H1 (cell line): ENCODE data around the gene KLHL10. TPM values are rescaled to one million over a fixed set of nuclear protein-coding genes. Genes with fewer than 3 reads are reported as not detected.

Source experiments
- CEBPB ChIP-seq: IDR thresholded peaks from 2 replicates; pipeline ENCODE4 v1.6.1; 2012; ENCODE audit warnings: low read depth, low read length
- CTBP2 ChIP-seq: IDR thresholded peaks from 2 replicates; pipeline ENCODE4 v1.7.0; 2011; ENCODE audit warnings: borderline replicate concordance, mild to moderate bottlenecking, moderate library complexity, mixed read lengths, low read length; ENCODE audit not compliant: insufficient read depth, insufficient read length
- GABPA ChIP-seq: IDR thresholded peaks from 2 replicates; pipeline ENCODE4 v1.6.1; 2011; ENCODE audit warnings: mild to moderate bottlenecking, low read length, moderate library complexity, borderline replicate concordance; ENCODE audit not compliant: insufficient read depth
- KDM5A ChIP-seq: fragments of 200-600 bp; IDR thresholded peaks from 2 replicates; pipeline ENCODE4 v1.7.1; 2012; ENCODE audit warnings: mild to moderate bottlenecking, low read length, inconsistent platforms, mixed read lengths
- POLR2AphosphoS5 ChIP-seq: IDR thresholded peaks from 2 replicates; pipeline ENCODE4 v1.6.1; 2011; ENCODE audit warnings: low read depth, low read length
- RAD21 ChIP-seq, 2 experiments: IDR thresholded peaks in 1 of 2; conservative IDR thresholded peaks in 1 of 2; 2 replicates each; pipeline ENCODE4 v1.6.1; 2011; ENCODE audit warnings: low read depth in 2 of 2, low read length in 2 of 2, improper control_type of control experiment in 1 of 2, inconsistent platforms in 1 of 2, mild to moderate bottlenecking in 1 of 2, moderate library complexity in 1 of 2
- SP4 ChIP-seq: IDR thresholded peaks from 2 replicates; pipeline ENCODE4 v1.6.1; 2012; ENCODE audit warnings: low read length, inconsistent platforms
- polyA plus RNA-seq, 7 experiments: library from polyadenylated mRNA; depleted of rRNA in 3 of 7; stranded (reverse) in 5 of 7; unstranded in 2 of 7; fragments of >200 nt in 5 of 7; fragments of 200-250 nt in 2 of 7; gene quantifications; 1 replicate in 5 of 7; 2 replicates in 1 of 7; 4 replicates in 1 of 7; pipeline versions ENCODE4 v1.2.1 to v1.2.3, GENCODE V29; 2011 to 2013; ENCODE audit warnings: missing spikeins in 2 of 7, mixed read lengths in 2 of 7
- total RNA-seq: library from RNA; stranded (reverse); fragmentation: NEBNext Ultra II Directional; extraction: Animal tissue kit (Norgen Biotek cat#: 25700); gene quantifications from 2 replicates; pipeline ENCODE4 v1.2.1, GENCODE V29; 2021
- TF ChIP-seq, protein P1 (sequence below): IDR thresholded peaks from 2 replicates; pipeline ENCODE4 v1.6.1; 2012; ENCODE audit warnings: low read length, inconsistent platforms
- TF ChIP-seq, protein P2 (sequence below): IDR thresholded peaks from 2 replicates; pipeline ENCODE4 v1.6.1; 2012; ENCODE audit warnings: inconsistent platforms
- TF ChIP-seq, protein P3 (sequence below): IDR thresholded peaks from 2 replicates; pipeline ENCODE4 v1.6.1; 2012; ENCODE audit warnings: inconsistent platforms

KLHL10 gene
- total and polyA plus RNA-seq, 2 of the 8 experiments (the other 6 are each of a cell fraction or from before 2014, with no cell fraction given), result 0.19 to 0.26 TPM

DNA sequence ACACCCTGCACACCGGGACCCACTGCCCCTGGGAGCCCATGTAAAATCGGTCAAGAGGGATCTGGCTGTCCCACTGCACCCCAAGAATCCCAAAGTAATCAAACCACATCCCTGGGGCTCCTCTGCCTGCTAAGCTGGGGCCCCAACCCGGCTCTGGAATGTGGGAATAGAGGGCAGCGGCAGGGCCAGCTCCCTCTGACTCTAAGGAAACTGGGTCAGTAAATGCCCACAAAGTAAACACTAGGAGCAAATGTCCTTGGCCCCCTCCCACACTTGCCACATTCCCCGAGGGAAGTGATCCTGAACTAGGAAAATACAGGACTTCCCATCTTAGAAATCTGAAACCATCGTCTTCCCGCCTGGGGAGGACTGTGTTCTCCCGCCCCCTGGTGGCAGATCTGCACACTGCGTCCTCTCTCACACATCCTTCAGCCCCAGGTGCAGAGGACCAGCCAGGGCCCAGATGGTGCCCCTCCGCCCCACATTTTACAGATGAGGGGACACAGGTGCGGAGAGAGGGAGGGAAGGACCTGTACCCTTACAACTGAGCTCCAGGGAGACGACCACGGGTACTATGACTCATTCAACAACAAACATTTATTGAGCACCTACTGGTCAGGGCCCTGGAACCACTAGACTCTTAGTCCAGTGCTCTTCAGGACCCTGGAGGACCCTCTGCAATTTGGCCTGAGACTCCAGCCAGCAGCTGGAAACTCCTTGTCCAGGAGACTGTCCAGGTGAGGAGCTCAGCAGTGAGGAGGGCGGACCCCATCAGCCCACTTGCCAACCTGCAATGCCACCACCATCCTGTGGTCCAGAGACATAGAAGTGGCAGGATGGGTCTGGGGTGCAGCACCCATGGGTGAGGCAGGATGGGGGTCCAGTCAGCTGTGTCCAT, 36.0 kb upstream of the KLHL10 start (continued):
- TF ChIP-seq, protein P1, sequence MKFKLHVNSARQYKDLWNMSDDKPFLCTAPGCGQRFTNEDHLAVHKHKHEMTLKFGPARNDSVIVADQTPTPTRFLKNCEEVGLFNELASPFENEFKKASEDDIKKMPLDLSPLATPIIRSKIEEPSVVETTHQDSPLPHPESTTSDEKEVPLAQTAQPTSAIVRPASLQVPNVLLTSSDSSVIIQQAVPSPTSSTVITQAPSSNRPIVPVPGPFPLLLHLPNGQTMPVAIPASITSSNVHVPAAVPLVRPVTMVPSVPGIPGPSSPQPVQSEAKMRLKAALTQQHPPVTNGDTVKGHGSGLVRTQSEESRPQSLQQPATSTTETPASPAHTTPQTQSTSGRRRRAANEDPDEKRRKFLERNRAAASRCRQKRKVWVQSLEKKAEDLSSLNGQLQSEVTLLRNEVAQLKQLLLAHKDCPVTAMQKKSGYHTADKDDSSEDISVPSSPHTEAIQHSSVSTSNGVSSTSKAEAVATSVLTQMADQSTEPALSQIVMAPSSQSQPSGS, result no peak
- peak; percentile 53; the same call in 1 of the 2 replicates for TF ChIP-seq SP4
- no peak for TF ChIP-seq CEBPB
- TF ChIP-seq RAD21 (IDR thresholded peaks at IDR 0.05 in 1 of 2, conservative IDR thresholded peaks at IDR 0.05 in 1 of 2; ENCODE audit: low read depth in 2 of 2, low read length in 2 of 2), result peak; percentile 88 to 91
- TF ChIP-seq GABPA, result no peak
- TF ChIP-seq POLR2AphosphoS5, result no peak
- TF ChIP-seq, protein P2, sequence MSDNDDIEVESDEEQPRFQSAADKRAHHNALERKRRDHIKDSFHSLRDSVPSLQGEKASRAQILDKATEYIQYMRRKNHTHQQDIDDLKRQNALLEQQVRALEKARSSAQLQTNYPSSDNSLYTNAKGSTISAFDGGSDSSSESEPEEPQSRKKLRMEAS, result peak; percentile 56; the same call in 1 of the 2 replicates
- no peak for TF ChIP-seq CTBP2
- no peak for TF ChIP-seq KDM5A
- TF ChIP-seq, protein P3, sequence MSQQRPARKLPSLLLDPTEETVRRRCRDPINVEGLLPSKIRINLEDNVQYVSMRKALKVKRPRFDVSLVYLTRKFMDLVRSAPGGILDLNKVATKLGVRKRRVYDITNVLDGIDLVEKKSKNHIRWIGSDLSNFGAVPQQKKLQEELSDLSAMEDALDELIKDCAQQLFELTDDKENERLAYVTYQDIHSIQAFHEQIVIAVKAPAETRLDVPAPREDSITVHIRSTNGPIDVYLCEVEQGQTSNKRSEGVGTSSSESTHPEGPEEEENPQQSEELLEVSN, result no peak
